ENCODE data around the gene ZFHX3.

Gene ZFHX3

GRCh38 chr16:72932050-72932449, 115.9 kb downstream of the ZFHX3 start:
- TF ChIP-seq Cebpa-rat (IDR thresholded peaks at IDR 0.05): no peak
- Histone ChIP-seq H3K9me3 (replicated peaks in 1 of 11) (no peaks in the 10 kb centered on the region), H3K4me2 (peak overlapping the region; percentile 13 to 62 (median 28); a peak in 17 of 22 replicates), H3K27ac (peak overlapping the region in 8 of 11 experiments; percentile 7 to 71 (median 39); a peak in 11 of 22 replicates), H3K27me3 (no peaks in the 10 kb centered on the region), H3K36me3 (peaks cover 0 to 24% (median 0%) of the 10 kb centered on the region in 11 experiments; a peak in 4 of 22 replicates), H3K4me3 (no peak overlapping the region), H3K4me1 (peaks cover 16 to 34% (median 22%) of the 10 kb centered on the region in 10 experiments), H4K20me1 (peaks cover 0 to 97% (median 0%) of the 10 kb centered on the region in 11 experiments; a peak in 6 of 22 replicates), H3K9ac (peak overlapping the region in 1 of 11 experiments; percentile 31; a peak in 2 of 22 replicates)

- peak overlapping the region in 1 of 11 experiments; percentile 53; a peak in 1 of 22 replicates for H3K4me2 ChIP-seq
- H3K27me3 ChIP-seq: no peaks in the 10 kb centered on the region
- H3K4me3 ChIP-seq: no peak overlapping the region
- H3K27ac ChIP-seq: no peak overlapping the region; a peak in 2 of 22 replicates
- no peaks in the 10 kb centered on the region for H3K9me3 ChIP-seq (replicated peaks in 1 of 11)
- H3K4me1 ChIP-seq: peaks cover 16 to 36% (median 21%) of the 10 kb centered on the region in 10 experiments
- peaks cover 0 to 97% (median 0%) of the 10 kb centered on the region in 11 experiments; a peak in 6 of 22 replicates for H4K20me1 ChIP-seq
- TF ChIP-seq Cebpa-rat (IDR thresholded peaks at IDR 0.05): no peak
- no peak overlapping the region for H3K9ac ChIP-seq
- H3K36me3 ChIP-seq: peaks cover 0 to 12% (median 0%) of the 10 kb centered on the region in 11 experiments; a peak in 2 of 22 replicates
Measured at GRCh38 chr16:72930396-72930795, 117.5 kb downstream of the ZFHX3 start.

GRCh38 chr16:72928090-72928981, 119.6 kb downstream of the ZFHX3 start:
- no peak overlapping the region for H3K4me2 ChIP-seq
- no peak overlapping the region for H3K27ac ChIP-seq
- H3K36me3 ChIP-seq: peaks cover 0 to 12% (median 0%) of the 10 kb centered on the region in 11 experiments; a peak in 2 of 22 replicates
- H4K20me1 ChIP-seq: peaks cover 0 to 98% (median 0%) of the 10 kb centered on the region in 11 experiments; a peak in 6 of 22 replicates
- peaks cover 16 to 45% (median 26%) of the 10 kb centered on the region in 10 experiments for H3K4me1 ChIP-seq
- no peak overlapping the region for H3K9ac ChIP-seq
- TF ChIP-seq Cebpa-rat (IDR thresholded peaks at IDR 0.05): no peak
- no peak overlapping the region for H3K4me3 ChIP-seq
- no peaks in the 10 kb centered on the region for H3K9me3 ChIP-seq (replicated peaks in 1 of 11)
- H3K27me3 ChIP-seq: no peaks in the 10 kb centered on the region

GRCh38 chr16:72927199-72928089, 120.5 kb downstream of the ZFHX3 start:
- H3K9ac ChIP-seq: no peak overlapping the region
- H3K36me3 ChIP-seq: peaks cover 0 to 12% (median 0%) of the 10 kb centered on the region in 11 experiments; a peak in 2 of 22 replicates
- H3K4me1 ChIP-seq: peaks cover 15 to 40% (median 25%) of the 10 kb centered on the region in 10 experiments
- TF ChIP-seq Cebpa-rat (IDR thresholded peaks at IDR 0.05): no peak; a peak in 1 of 22 replicates
- H4K20me1 ChIP-seq: peaks cover 0 to 98% (median 0%) of the 10 kb centered on the region in 11 experiments; a peak in 6 of 22 replicates
- peak overlapping the region; percentile 14 to 57 (median 44); a peak in 19 of 22 replicates for H3K4me2 ChIP-seq
- no peaks in the 10 kb centered on the region for H3K9me3 ChIP-seq (replicated peaks in 1 of 11)
- H3K4me3 ChIP-seq: no peak overlapping the region
- no peaks in the 10 kb centered on the region for H3K27me3 ChIP-seq
- peak overlapping the region in 1 of 11 experiments; percentile 31; a peak in 3 of 22 replicates for H3K27ac ChIP-seq

GRCh38 chr16:72926177-72927070, 121.5 kb downstream of the ZFHX3 start:
- no peak for TF ChIP-seq Cebpa-rat (IDR thresholded peaks at IDR 0.05)
- Histone ChIP-seq H3K9me3 (replicated peaks in 1 of 11) (no peaks in the 10 kb centered on the region), H4K20me1 (peaks cover 0 to 98% (median 0%) of the 10 kb centered on the region in 11 experiments; a peak in 6 of 22 replicates), H3K27ac (no peak overlapping the region), H3K4me3 (no peak overlapping the region), H3K27me3 (no peaks in the 10 kb centered on the region), H3K36me3 (peaks cover 0 to 12% (median 0%) of the 10 kb centered on the region in 11 experiments; a peak in 2 of 22 replicates), H3K9ac (no peak overlapping the region), H3K4me1 (peaks cover 5 to 39% (median 17%) of the 10 kb centered on the region in 10 experiments), H3K4me2 (no peak overlapping the region)

- no peaks in the 10 kb centered on the region for H3K9me3 ChIP-seq (replicated peaks in 1 of 11)
- no peaks in the 10 kb centered on the region for H3K27me3 ChIP-seq
- peaks cover 0 to 9% (median 0%) of the 10 kb centered on the region in 11 experiments; a peak in 2 of 22 replicates for H3K36me3 ChIP-seq
- no peak overlapping the region for H3K9ac ChIP-seq
- H4K20me1 ChIP-seq: peaks cover 0 to 98% (median 0%) of the 10 kb centered on the region in 11 experiments; a peak in 6 of 22 replicates
- TF ChIP-seq Cebpa-rat (IDR thresholded peaks at IDR 0.05): no peak
- H3K4me3 ChIP-seq: no peak overlapping the region
- H3K27ac ChIP-seq: no peak overlapping the region
- peak overlapping the region in 2 of 11 experiments; percentile 21 to 27; a peak in 2 of 22 replicates for H3K4me2 ChIP-seq
- H3K4me1 ChIP-seq: peaks cover 5 to 40% (median 24%) of the 10 kb centered on the region in 10 experiments
Measured at GRCh38 chr16:72925631-72925979, 122.3 kb downstream of the ZFHX3 start.

GRCh38 chr16:72924927-72925630, 122.8 kb downstream of the ZFHX3 start:
- no peaks in the 10 kb centered on the region for H3K9me3 ChIP-seq (replicated peaks in 1 of 11)
- peaks cover 0 to 7% (median 0%) of the 10 kb centered on the region in 11 experiments; a peak in 2 of 22 replicates for H3K36me3 ChIP-seq
- H3K4me2 ChIP-seq: peak overlapping the region in 5 of 11 experiments; percentile 11 to 28 (median 24); a peak in 6 of 22 replicates
- H4K20me1 ChIP-seq: peaks cover 0 to 98% (median 0%) of the 10 kb centered on the region in 11 experiments; a peak in 6 of 22 replicates
- H3K4me1 ChIP-seq: peaks cover 5 to 42% (median 24%) of the 10 kb centered on the region in 10 experiments
- no peak for TF ChIP-seq Cebpa-rat (IDR thresholded peaks at IDR 0.05)
- no peak overlapping the region for H3K9ac ChIP-seq
- H3K4me3 ChIP-seq: no peak overlapping the region
- H3K27ac ChIP-seq: no peak overlapping the region
- no peaks in the 10 kb centered on the region for H3K27me3 ChIP-seq

Data from BLaER1 treated with 17β-estradiol and CSF1 and Interleukin-3, amounts not matched to agents 10 nM and 100 nM (cell line).